ENCODE results near the gene PTPN11. TPM values are rescaled to one million over a fixed set of nuclear protein-coding genes. Genes with fewer than 3 reads are reported as not detected.
"Not testable (repeated sequence)": the region's sequence is repeated elsewhere in the genome, so short reads cannot be mapped to it uniquely, and the experiment has no call there.

The PTPN11 gene
- total and polyA plus RNA-seq, 4 donors: 23.3 to 101 (median 44.3) TPM

- Histone ChIP-seq H3K4me3 (no peak overlapping the region), H3K27ac (ENCODE audit: low read depth in 1 of 2, low read length in 1 of 2) (no peak overlapping the region), H3K4me1 (ENCODE audit: control insufficient read depth in 5 of 5, insufficient read depth in 5 of 5, low read length in 5 of 5) (peaks cover 0 to 4% (median 0%) of the 10 kb centered on the region in 5 donors), H3K36me3 (ENCODE audit: control insufficient read depth in 4 of 4, insufficient read depth in 4 of 4, low read length in 4 of 4) (peaks cover 0 to 3% (median 0%) of the 10 kb centered on the region in 4 donors), H3K9ac (ENCODE audit: insufficient read depth in 1 of 2, low read length in 2 of 2) (no peak overlapping the region), H3K27me3 (ENCODE audit: control insufficient read depth in 3 of 3, insufficient read depth in 3 of 3, low read length in 2 of 3) (no peaks in the 10 kb centered on the region), H3K9me3 (ENCODE audit: control insufficient read depth in 4 of 4, insufficient read depth in 3 of 4, low read length in 3 of 4) (no peaks in the 10 kb centered on the region)
- no peak for TF ChIP-seq CTCF (IDR thresholded peaks at IDR 0.05; ENCODE audit: control extremely low read depth, extremely low read depth)
- 40 to 74% methylated on average over 2 of the region's 2 CpGs for WGBS, 2 donors
- no peak for DNase-seq
- no peak for ATAC-seq (ENCODE audit: insufficient read depth, low FRiP score)
Measured at GRCh38 chr12:112413855-112414625, 4.7 kb upstream of the PTPN11 start.

GRCh38 chr12:112415457-112415856, 3.3 kb upstream of the PTPN11 start:
- ATAC-seq (ENCODE audit: insufficient read depth, low FRiP score); H3K4me3 ChIP-seq; H3K36me3 ChIP-seq (ENCODE audit: control insufficient read depth in 4 of 4, insufficient read depth in 4 of 4, low read length in 4 of 4); H3K9me3 ChIP-seq (ENCODE audit: control insufficient read depth in 4 of 4, insufficient read depth in 3 of 4, low read length in 3 of 4); H3K27me3 ChIP-seq (ENCODE audit: control insufficient read depth in 3 of 3, insufficient read depth in 3 of 3, low read length in 2 of 3); H3K27ac ChIP-seq (ENCODE audit: low read depth in 1 of 2, low read length in 1 of 2); H3K9ac ChIP-seq (ENCODE audit: insufficient read depth in 1 of 2, low read length in 2 of 2); DNase-seq: not testable (repeated sequence)
- H3K4me1 ChIP-seq (ENCODE audit: control insufficient read depth in 5 of 5, insufficient read depth in 5 of 5, low read length in 5 of 5): peaks cover 0 to 10% (median 5%) of the 10 kb centered on the region in 5 donors
- 80 to 85% methylated on average over 4 of the region's 4 CpGs for WGBS, 2 donors

GRCh38 chr12:112418273-112418607, 507 bp upstream of the PTPN11 start:
- 1 to 2% methylated on average over 18 of the region's 18 CpGs for WGBS, 2 donors
- H3K27ac ChIP-seq (ENCODE audit: low read depth in 1 of 2, low read length in 1 of 2): peak overlapping the region; percentile 98 to 100
- DNase-seq (no peak), ATAC-seq (ENCODE audit: insufficient read depth, low FRiP score) (no peak)
- H3K9me3 ChIP-seq (ENCODE audit: control insufficient read depth in 4 of 4, insufficient read depth in 3 of 4, low read length in 3 of 4): no peaks in the 10 kb centered on the region
- H3K27me3 ChIP-seq (ENCODE audit: control insufficient read depth in 3 of 3, insufficient read depth in 3 of 3, low read length in 2 of 3): no peaks in the 10 kb centered on the region
- H3K4me1 ChIP-seq (ENCODE audit: control insufficient read depth in 5 of 5, insufficient read depth in 5 of 5, low read length in 5 of 5): peaks cover 0 to 10% (median 6%) of the 10 kb centered on the region in 5 donors
- H3K9ac ChIP-seq (ENCODE audit: insufficient read depth in 1 of 2, low read length in 2 of 2): peak overlapping the region; percentile 42 to 82
- TF ChIP-seq CTCF (IDR thresholded peaks at IDR 0.05; ENCODE audit: control extremely low read depth, extremely low read depth): no peak
- peak overlapping the region; percentile 71 for H3K4me3 ChIP-seq
- no peaks in the 10 kb centered on the region for H3K36me3 ChIP-seq (ENCODE audit: control insufficient read depth in 4 of 4, insufficient read depth in 4 of 4, low read length in 4 of 4)

- Histone ChIP-seq H3K9me3 (ENCODE audit: control insufficient read depth in 4 of 4, insufficient read depth in 3 of 4, low read length in 3 of 4) (no peaks in the 10 kb centered on the region), H3K4me1 (ENCODE audit: control insufficient read depth in 5 of 5, insufficient read depth in 5 of 5, low read length in 5 of 5) (peaks cover 2 to 16% (median 6%) of the 10 kb centered on the region in 5 donors), H3K27me3 (ENCODE audit: control insufficient read depth in 3 of 3, insufficient read depth in 3 of 3, low read length in 2 of 3) (no peaks in the 10 kb centered on the region), H3K4me3 (peak overlapping the region; percentile 71), H3K9ac (ENCODE audit: insufficient read depth in 1 of 2, low read length in 2 of 2) (peak overlapping the region; percentile 82 to 96), H3K27ac (ENCODE audit: low read depth in 1 of 2, low read length in 1 of 2) (peak overlapping the region; percentile 98 to 100), H3K36me3 (ENCODE audit: control insufficient read depth in 4 of 4, insufficient read depth in 4 of 4, low read length in 4 of 4) (no peaks in the 10 kb centered on the region)
- WGBS, 2 donors: 4 to 5% methylated on average over 25 to 31 of the region's 31 CpGs
- DNase-seq (peak; percentile 74 to 75 (median 74)), ATAC-seq (ENCODE audit: insufficient read depth, low FRiP score) (peak; percentile 77)
- no peak for TF ChIP-seq CTCF (IDR thresholded peaks at IDR 0.05; ENCODE audit: control extremely low read depth, extremely low read depth)
Measured at GRCh38 chr12:112419297-112420133, 768 bp downstream of the PTPN11 start.

Data from lung (tissue), 12 donors.